Natural killer cell (primary cell): ENCODE data around the gene INPP4A. TPM values are rescaled to one million over a fixed set of nuclear protein-coding genes. Genes with fewer than 3 reads are reported as not detected.
A peak's percentile ranks its signal among the peaks of the same experiment; 100 is the strongest.

Source experiments
- ATAC-seq, 3 donors: fragments of 150-1000 bp in 2 of 3; fragments of 200-7000 bp in 1 of 3; cut with Tn5 transposase; 1 replicate in 1 of 3; 2 replicates in 2 of 3; pipeline ENCODE4 v1.10.0; 2021; ENCODE audit warnings: mild to moderate bottlenecking in 2 of 3, moderate library complexity in 2 of 3
- DNase-seq, 2 donors: peaks; one replicate each; pipeline versions ENCODE4 v3.0.0 to v3.0.0-alpha.2; 2013 to 2021; ENCODE audit warnings: mixed read lengths in 1 of 2
- H3K27ac ChIP-seq: one replicate; pipeline ENCODE4 v1.5.1; 2013; ENCODE audit warnings: mild to moderate bottlenecking, low read length
- H3K27me3 ChIP-seq: one replicate; pipeline ENCODE4 v1.6.1; 2013; ENCODE audit warnings: low read length; ENCODE audit not compliant: control insufficient read depth, insufficient read depth
- H3K36me3 ChIP-seq: one replicate; pipeline ENCODE4 v1.6.1; 2013; ENCODE audit warnings: low read length; ENCODE audit not compliant: control insufficient read depth, insufficient read depth
- H3K4me1 ChIP-seq: one replicate; pipeline ENCODE4 v1.6.1; 2013; ENCODE audit warnings: low read length; ENCODE audit not compliant: control insufficient read depth, insufficient read depth
- H3K4me3 ChIP-seq: one replicate; pipeline ENCODE4 v1.5.1; 2013; ENCODE audit warnings: low read length
- H3K9me3 ChIP-seq: one replicate; pipeline ENCODE4 v1.6.1; 2013; ENCODE audit warnings: low read length; ENCODE audit not compliant: control insufficient read depth, insufficient read depth
- H3K27ac Mint-ChIP-seq, 2 donors: one replicate each; pipeline ENCODE4 v1.8.0; 2022; ENCODE audit warnings: mild to moderate bottlenecking in 2 of 2, mixed read lengths in 2 of 2, moderate library complexity in 1 of 2
- H3K27me3 Mint-ChIP-seq, 2 donors: one replicate each; pipeline ENCODE4 v1.8.0; 2022; ENCODE audit warnings: low read depth in 2 of 2, mixed read lengths in 2 of 2
- H3K36me3 Mint-ChIP-seq: one replicate; pipeline ENCODE4 v1.8.0; 2022; ENCODE audit warnings: mixed read lengths
- H3K4me1 Mint-ChIP-seq, 2 donors: one replicate each; pipeline ENCODE4 v1.8.0; 2022; ENCODE audit warnings: mixed read lengths in 2 of 2
- H3K4me3 Mint-ChIP-seq: one replicate; pipeline ENCODE4 v1.8.0; 2022; ENCODE audit warnings: mild to moderate bottlenecking, moderate library complexity, mixed read lengths
- H3K9me3 Mint-ChIP-seq, 2 donors: one replicate each; pipeline ENCODE4 v1.8.0; 2022; ENCODE audit warnings: mixed read lengths in 2 of 2
- WGBS: methylation state at CpG from one replicate; pipeline ENCODE4 v1.1.7; 2013; ENCODE audit warnings: missing lambda C conversion rate; ENCODE audit not compliant: insufficient coverage; 5-methylcytosine and 5-hydroxymethylcytosine counted together
- intact Hi-C: fragments of 100-400 bp; cut with micrococcal nuclease; formaldehyde crosslinking; loops from one replicate; pipeline ENCODE4 v1.14.2; 2022
- total RNA-seq, 4 donors: library from RNA; stranded (reverse); fragments of 120-200 nt in 1 of 4; gene quantifications; one replicate each; pipeline versions ENCODE4 v1.2.3 to v1.2.4, GENCODE V29; 2013 to 2022
- TF ChIP-seq, protein P1 (sequence below): fragments of 200-600 bp; IDR thresholded peaks from one replicate; pipeline ENCODE4 v1.8.0; 2022; ENCODE audit warnings: antibody characterized with exemption

INPP4A gene
- total RNA-seq, 3 donors from 2014 or later (not counting 1 experiment from before 2014, with no cell fraction given): 192 to 243 (median 225) TPM

DNA sequence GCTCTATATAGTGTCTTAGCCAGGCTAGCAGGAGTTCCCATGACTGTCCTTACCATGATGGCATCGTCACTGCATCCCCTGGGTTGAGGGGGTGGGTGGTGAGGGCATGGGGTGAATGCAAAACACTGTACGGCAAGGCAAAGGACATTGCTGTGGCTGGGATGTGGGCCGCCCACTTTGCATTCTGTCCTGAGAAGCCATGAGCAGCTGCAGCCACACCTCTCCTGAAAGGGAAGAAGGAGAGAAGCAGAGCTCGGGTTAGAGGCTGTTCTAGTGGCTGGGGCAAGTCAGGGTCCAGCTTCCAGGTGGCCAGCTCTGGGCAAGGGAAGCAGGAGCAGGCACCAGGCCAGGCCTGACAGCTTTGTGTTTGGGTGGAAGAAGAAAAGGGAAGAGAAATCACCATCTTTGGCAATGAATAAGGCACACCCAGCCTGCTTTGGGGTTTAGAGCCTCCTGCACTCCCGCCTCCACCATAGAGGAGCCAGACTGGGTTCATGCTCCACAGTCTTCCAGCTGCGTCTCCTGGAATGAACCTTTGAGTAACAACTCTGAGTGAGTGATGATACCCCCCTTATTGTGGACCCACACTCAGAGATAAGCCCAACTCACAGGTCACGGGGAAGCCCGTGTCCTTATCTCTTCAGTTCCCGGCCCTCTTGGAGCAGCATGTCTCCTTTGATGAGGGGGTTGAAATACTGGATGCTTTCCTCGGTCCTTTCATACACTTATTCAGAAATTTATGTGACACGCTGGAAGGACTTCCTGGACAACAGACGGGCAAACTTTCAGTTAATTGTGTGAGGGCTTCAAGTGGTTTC, 63.4 kb downstream of the INPP4A start:
- 81% methylated on average over 12 of the region's 12 CpGs for WGBS
- Histone ChIP-seq H3K9me3 (no peaks in the 10 kb centered on the region), H3K4me1 (peaks cover 95% of the 10 kb centered on the region), H3K27ac (peak overlapping the region; percentile 55), H3K4me3 (no peak overlapping the region), H3K36me3 (peaks cover 11% of the 10 kb centered on the region), H3K27me3 (no peaks in the 10 kb centered on the region)
- Mint-ChIP-seq H3K27ac (peak overlapping the region; percentile 85 to 91), H3K27me3 (no peaks in the 10 kb centered on the region), H3K36me3 (no peaks in the 10 kb centered on the region), H3K4me3 (peak overlapping the region; percentile 53), H3K9me3 (no peaks in the 10 kb centered on the region), H3K4me1 (peaks cover 94 to 97% of the 10 kb centered on the region in 2 donors)
- intact Hi-C loops: loop anchor here (5.0 kb wide), 1 partner anchor 61 kb away; no protein-coding TSS in a partner anchor
- DNase-seq: no peak
- ATAC-seq: no peak
- TF ChIP-seq, protein P1, sequence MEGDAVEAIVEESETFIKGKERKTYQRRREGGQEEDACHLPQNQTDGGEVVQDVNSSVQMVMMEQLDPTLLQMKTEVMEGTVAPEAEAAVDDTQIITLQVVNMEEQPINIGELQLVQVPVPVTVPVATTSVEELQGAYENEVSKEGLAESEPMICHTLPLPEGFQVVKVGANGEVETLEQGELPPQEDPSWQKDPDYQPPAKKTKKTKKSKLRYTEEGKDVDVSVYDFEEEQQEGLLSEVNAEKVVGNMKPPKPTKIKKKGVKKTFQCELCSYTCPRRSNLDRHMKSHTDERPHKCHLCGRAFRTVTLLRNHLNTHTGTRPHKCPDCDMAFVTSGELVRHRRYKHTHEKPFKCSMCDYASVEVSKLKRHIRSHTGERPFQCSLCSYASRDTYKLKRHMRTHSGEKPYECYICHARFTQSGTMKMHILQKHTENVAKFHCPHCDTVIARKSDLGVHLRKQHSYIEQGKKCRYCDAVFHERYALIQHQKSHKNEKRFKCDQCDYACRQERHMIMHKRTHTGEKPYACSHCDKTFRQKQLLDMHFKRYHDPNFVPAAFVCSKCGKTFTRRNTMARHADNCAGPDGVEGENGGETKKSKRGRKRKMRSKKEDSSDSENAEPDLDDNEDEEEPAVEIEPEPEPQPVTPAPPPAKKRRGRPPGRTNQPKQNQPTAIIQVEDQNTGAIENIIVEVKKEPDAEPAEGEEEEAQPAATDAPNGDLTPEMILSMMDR: no peak

DNA sequence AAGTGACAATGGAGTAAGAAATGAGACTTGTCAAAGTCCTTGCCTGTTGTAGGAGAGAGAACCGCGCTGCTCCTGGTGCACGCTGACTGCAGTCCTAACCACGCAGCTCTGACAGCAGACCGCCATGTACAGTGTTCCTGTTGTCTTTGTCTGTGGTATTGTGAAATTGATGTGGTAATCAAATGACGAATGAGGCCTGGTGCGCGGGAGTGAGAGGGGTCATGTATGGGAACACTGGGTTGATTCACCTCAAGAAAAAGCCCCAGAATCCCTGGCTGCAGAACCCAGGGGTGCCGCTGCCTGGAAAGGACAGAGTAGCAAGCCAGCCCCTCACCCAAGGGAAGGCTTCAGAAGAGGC, 64.0 kb downstream of the INPP4A start:
- Histone ChIP-seq H3K27ac (peak overlapping the region; percentile 55), H3K27me3 (no peaks in the 10 kb centered on the region), H3K36me3 (peaks cover 11% of the 10 kb centered on the region), H3K9me3 (no peaks in the 10 kb centered on the region), H3K4me1 (peaks cover 96% of the 10 kb centered on the region), H3K4me3 (no peak overlapping the region)
- H3K9me3 Mint-ChIP-seq: no peaks in the 10 kb centered on the region
- H3K27ac Mint-ChIP-seq: peak overlapping the region; percentile 85 to 91
- no peaks in the 10 kb centered on the region for H3K36me3 Mint-ChIP-seq
- TF ChIP-seq, protein P1: no peak
- WGBS: 38% methylated on average over 9 of the region's 9 CpGs
- DNase-seq: peak; percentile 36 to 72
- H3K4me1 Mint-ChIP-seq: peaks cover 94 to 97% of the 10 kb centered on the region in 2 donors
- H3K4me3 Mint-ChIP-seq: peak overlapping the region; percentile 53
- ATAC-seq: peak; percentile 62 to 77 (median 73)
- no peaks in the 10 kb centered on the region for H3K27me3 Mint-ChIP-seq
- intact Hi-C loops: loop anchor here (5.0 kb wide), 1 partner anchor 61 kb away; no protein-coding TSS in a partner anchor

DNA sequence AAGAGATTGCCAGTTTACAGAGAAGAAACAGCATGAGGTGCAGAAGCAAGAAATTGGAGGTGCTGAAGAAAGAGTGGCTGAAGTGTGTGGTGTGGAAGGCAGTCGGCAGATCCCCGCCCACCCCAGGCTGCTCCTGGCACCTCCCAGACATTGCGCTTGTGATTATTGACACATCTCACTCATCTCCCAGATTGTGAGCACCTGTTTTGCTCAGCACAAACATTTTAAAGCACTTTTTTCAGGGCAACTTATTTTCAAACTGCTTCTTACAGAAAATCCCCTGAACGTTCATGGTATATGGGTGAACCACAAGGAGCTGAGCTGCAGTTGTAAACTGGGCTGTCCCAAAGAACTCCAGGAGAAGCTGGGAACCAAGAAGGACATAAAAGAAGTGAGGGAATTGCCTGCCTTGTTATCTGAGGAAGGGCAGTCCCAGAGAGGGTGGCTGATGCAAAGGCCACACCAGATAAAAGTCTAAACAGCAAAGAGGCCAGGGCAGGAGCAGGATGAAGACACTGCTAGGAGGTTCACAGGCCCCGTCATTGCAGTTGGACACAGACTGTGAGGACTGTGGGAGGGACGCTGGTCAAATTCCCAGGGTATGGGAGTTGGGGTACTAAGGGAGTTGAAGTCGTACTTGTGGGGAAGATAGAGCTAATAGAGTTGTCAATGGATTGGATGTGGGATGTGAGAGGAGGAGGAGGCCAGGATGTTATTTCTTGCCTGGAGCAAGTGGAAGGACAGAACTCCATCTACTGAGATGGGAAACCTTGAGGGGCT, 65.1 kb downstream of the INPP4A start:
- DNase-seq (no peak), ATAC-seq (no peak)
- Mint-ChIP-seq H3K4me3 (peak overlapping the region; percentile 17), H3K9me3 (no peaks in the 10 kb centered on the region), H3K27me3 (no peaks in the 10 kb centered on the region), H3K27ac (peak overlapping the region; percentile 85 to 91), H3K4me1 (peaks cover 91 to 95% of the 10 kb centered on the region in 2 donors), H3K36me3 (no peaks in the 10 kb centered on the region)
- Histone ChIP-seq H3K4me1 (peaks cover 96% of the 10 kb centered on the region), H3K4me3 (no peak overlapping the region), H3K27me3 (no peaks in the 10 kb centered on the region), H3K9me3 (no peaks in the 10 kb centered on the region), H3K36me3 (peaks cover 11% of the 10 kb centered on the region), H3K27ac (no peak overlapping the region)
- TF ChIP-seq, protein P1: no peak
- intact Hi-C loops: loop anchor here (5.0 kb wide), 1 partner anchor 62 kb away; no protein-coding TSS in a partner anchor
- 83% methylated on average over 7 of the region's 7 CpGs for WGBS
